Activated CD8-positive, alpha-beta T cell treated with anti-CD3 and anti-CD28 coated beads, Interleukin-2, amount 10 ng/mL, durations not matched to agents 7 days and 5 days (primary cell): ENCODE data around the gene TGFBR1. TPM values are rescaled to one million over a fixed set of nuclear protein-coding genes. Genes with fewer than 3 reads are reported as not detected.
"Not testable (repeated sequence)": the region's sequence is repeated elsewhere in the genome, so short reads cannot be mapped to it uniquely, and the experiment has no call there.

ENCODE experiments used
- ATAC-seq: fragments of 150-1000 bp; cut with Tn5 transposase; one replicate; pipeline ENCODE4 v1.10.0; 2021; ENCODE audit warnings: moderate library complexity
- CTCF ChIA-PET: fragments of 350-600 bp; sonication (Branson Sonifier 250); formaldehyde crosslinking; loops from one replicate; lab custom pipeline; 2021; ENCODE audit warnings: antibody characterized with exemption; lab: Charles Lee
- POLR2A ChIA-PET: fragments of 350-600 bp; sonication (Branson Sonifier 250); formaldehyde crosslinking; loops from one replicate; lab custom pipeline; 2021; ENCODE audit warnings: antibody characterized with exemption; lab: Charles Lee
- DNase-seq: peaks from one replicate; pipeline ENCODE4 v3.0.0-alpha.2; 2020
- H3K27ac Mint-ChIP-seq: one replicate; pipeline ENCODE4 v1.8.0; 2021; ENCODE audit warnings: mild to moderate bottlenecking, mixed read lengths
- H3K27me3 Mint-ChIP-seq: one replicate; pipeline ENCODE4 v1.8.0; 2021; ENCODE audit warnings: low read depth, mixed read lengths
- H3K36me3 Mint-ChIP-seq: one replicate; pipeline ENCODE4 v1.8.0; 2021; ENCODE audit warnings: low read depth, mixed read lengths
- H3K4me1 Mint-ChIP-seq: one replicate; pipeline ENCODE4 v1.8.0; 2021; ENCODE audit warnings: low read depth, mixed read lengths
- H3K4me3 Mint-ChIP-seq: one replicate; pipeline ENCODE4 v1.8.0; 2021; ENCODE audit warnings: mild to moderate bottlenecking, mixed read lengths
- H3K9me3 Mint-ChIP-seq: one replicate; pipeline ENCODE4 v1.8.0; 2022; ENCODE audit warnings: mixed read lengths; ENCODE audit not compliant: insufficient read depth
- total RNA-seq, 2 experiments: library from RNA; stranded (reverse); gene quantifications; one replicate each; pipeline ENCODE4 v1.2.3, GENCODE V29; 2021

Gene TGFBR1
- total RNA-seq, 2 experiments from 2014 or later: 90.1 to 90.9 TPM

GRCh38 chr9:99093492-99093791, 11.5 kb upstream of the TGFBR1 start:
- H3K4me3 Mint-ChIP-seq: peak overlapping the region; percentile 66
- DNase-seq (peak; percentile 83), ATAC-seq (peak; percentile 65)
- no peaks in the 10 kb centered on the region for H3K27me3 Mint-ChIP-seq
- ChIA-PET POLR2A (interaction anchor here (0.7 to 7.9 kb wide), 7 partner anchors 11 to 80 kb away, joined by 3 to 62 read pairs (median 4); partner anchors contain the start of gene TGFBR1), CTCF (interaction anchor here (1.2 to 4.9 kb wide), 9 partner anchors 10 to 93 kb away, joined by 3 to 32 read pairs (median 11); partner anchors contain the start of gene TGFBR1)
- peaks cover 74% of the 10 kb centered on the region for H3K36me3 Mint-ChIP-seq
- H3K9me3 Mint-ChIP-seq: peaks cover 19% of the 10 kb centered on the region
- peak overlapping the region; percentile 98 for H3K27ac Mint-ChIP-seq
- peaks cover 86% of the 10 kb centered on the region for H3K4me1 Mint-ChIP-seq

- DNase-seq (no peak), ATAC-seq (no peak)
- POLR2A ChIA-PET: interaction anchor here (1.5 to 7.9 kb wide), 2 partner anchors 9 to 18 kb away, joined by 3 to 62 read pairs; partner anchors contain the start of gene TGFBR1
- no peak overlapping the region for H3K4me3 Mint-ChIP-seq
- peaks cover 95% of the 10 kb centered on the region for H3K4me1 Mint-ChIP-seq
- peak overlapping the region; percentile 33 for H3K27ac Mint-ChIP-seq
- peaks cover 23% of the 10 kb centered on the region for H3K9me3 Mint-ChIP-seq
- no peaks in the 10 kb centered on the region for H3K27me3 Mint-ChIP-seq
- CTCF ChIA-PET: interaction anchor here (1.0 to 4.9 kb wide), 5 partner anchors 9 to 82 kb away, joined by 3 to 19 read pairs (median 5); no protein-coding TSS in a partner anchor
- peaks cover 77% of the 10 kb centered on the region for H3K36me3 Mint-ChIP-seq
These were observed 9.3 kb upstream of the TGFBR1 start for GRCh38 chr9:99095565-99095964.

- Mint-ChIP-seq H3K36me3 (peaks cover 72% of the 10 kb centered on the region), H3K9me3 (peaks cover 19% of the 10 kb centered on the region), H3K27ac (peak overlapping the region; percentile 30), H3K27me3 (no peaks in the 10 kb centered on the region), H3K4me3 (no peak overlapping the region), H3K4me1 (peaks cover 95% of the 10 kb centered on the region)
- ChIA-PET POLR2A (no interaction called here), CTCF (interaction anchor here (1.0 to 4.9 kb wide), 5 partner anchors 8 to 83 kb away, joined by 3 to 19 read pairs (median 5); no protein-coding TSS in a partner anchor)
- DNase-seq (no peak), ATAC-seq (no peak)
These were observed 8.5 kb upstream of the TGFBR1 start for GRCh38 chr9:99096409-99096808.

- DNase-seq, POLR2A ChIA-PET, CTCF ChIA-PET, ATAC-seq, H3K4me3 Mint-ChIP-seq, H3K27ac Mint-ChIP-seq, H3K27me3 Mint-ChIP-seq: not testable (repeated sequence)
- H3K36me3 Mint-ChIP-seq: peaks cover 46% of the 10 kb centered on the region
- peaks cover 17% of the 10 kb centered on the region for H3K9me3 Mint-ChIP-seq
- H3K4me1 Mint-ChIP-seq: peaks cover 90% of the 10 kb centered on the region
These were observed 4.9 kb upstream of the TGFBR1 start for GRCh38 chr9:99099806-99100585.

GRCh38 chr9:99101271-99101670, 3.6 kb upstream of the TGFBR1 start:
- peaks cover 17% of the 10 kb centered on the region for H3K9me3 Mint-ChIP-seq
- no peak overlapping the region for H3K27ac Mint-ChIP-seq
- H3K27me3 Mint-ChIP-seq: no peaks in the 10 kb centered on the region
- H3K4me1 Mint-ChIP-seq: peaks cover 78% of the 10 kb centered on the region
- H3K4me3 Mint-ChIP-seq: no peak overlapping the region
- DNase-seq: no peak
- ChIA-PET CTCF (interaction anchor here (0.7 to 8.6 kb wide), 6 partner anchors 8 to 103 kb away, joined by 3 to 125 read pairs (median 4); no protein-coding TSS in a partner anchor), POLR2A (interaction anchor here (6.9 kb wide), 1 partner anchor 9 kb away, joined by 62 read pairs; no protein-coding TSS in a partner anchor)
- H3K36me3 Mint-ChIP-seq: peaks cover 42% of the 10 kb centered on the region
- ATAC-seq: no peak

GRCh38 chr9:99101812-99102211, 3.1 kb upstream of the TGFBR1 start:
- no peaks in the 10 kb centered on the region for H3K27me3 Mint-ChIP-seq
- ATAC-seq (no peak), DNase-seq (no peak)
- H3K4me3 Mint-ChIP-seq: no peak overlapping the region
- ChIA-PET CTCF (interaction anchor here (1.1 to 8.6 kb wide), 5 partner anchors 9 to 104 kb away, joined by 3 to 125 read pairs (median 4); no protein-coding TSS in a partner anchor), POLR2A (interaction anchor here (6.9 kb wide), 1 partner anchor 10 kb away, joined by 62 read pairs; no protein-coding TSS in a partner anchor)
- H3K36me3 Mint-ChIP-seq: peaks cover 40% of the 10 kb centered on the region
- peaks cover 17% of the 10 kb centered on the region for H3K9me3 Mint-ChIP-seq
- H3K27ac Mint-ChIP-seq: no peak overlapping the region
- H3K4me1 Mint-ChIP-seq: peaks cover 75% of the 10 kb centered on the region

- Mint-ChIP-seq H3K9me3 (peaks cover 16% of the 10 kb centered on the region), H3K4me3 (peak overlapping the region; percentile 74), H3K27me3 (no peaks in the 10 kb centered on the region), H3K27ac (peak overlapping the region; percentile 12), H3K36me3 (peaks cover 44% of the 10 kb centered on the region), H3K4me1 (peaks cover 75% of the 10 kb centered on the region)
- ATAC-seq (no peak), DNase-seq (no peak)
- ChIA-PET POLR2A (interaction anchor here (0.6 to 6.9 kb wide), 15 partner anchors 11 to 102 kb away, joined by 3 to 62 read pairs (median 5); no protein-coding TSS in a partner anchor), CTCF (interaction anchor here (0.7 to 8.6 kb wide), 19 partner anchors 7 to 131 kb away, joined by 3 to 125 read pairs (median 5); no protein-coding TSS in a partner anchor)
These were observed 1.6 kb upstream of the TGFBR1 start for GRCh38 chr9:99103054-99103895.

GRCh38 chr9:99103901-99104458, 933 bp upstream of the TGFBR1 start:
- POLR2A ChIA-PET: interaction anchor here (0.8 to 6.9 kb wide), 15 partner anchors 9 to 103 kb away, joined by 3 to 62 read pairs (median 5); no protein-coding TSS in a partner anchor
- Mint-ChIP-seq H3K9me3 (peaks cover 9% of the 10 kb centered on the region), H3K4me3 (peak overlapping the region; percentile 74), H3K27ac (peak overlapping the region; percentile 92), H3K4me1 (peaks cover 76% of the 10 kb centered on the region), H3K27me3 (no peaks in the 10 kb centered on the region), H3K36me3 (peaks cover 43% of the 10 kb centered on the region)
- ATAC-seq (no peak), DNase-seq (no peak)
- CTCF ChIA-PET: interaction anchor here (0.9 to 8.6 kb wide), 21 partner anchors 8 to 131 kb away, joined by 3 to 125 read pairs (median 5); no protein-coding TSS in a partner anchor

GRCh38 chr9:99105152-99106043, 485 bp downstream of the TGFBR1 start:
- ChIA-PET CTCF (interaction anchor here (0.7 to 8.6 kb wide), 13 partner anchors 8 to 106 kb away, joined by 3 to 125 read pairs (median 6); no protein-coding TSS in a partner anchor), POLR2A (interaction anchor here (0.7 to 6.9 kb wide), 16 partner anchors 8 to 104 kb away, joined by 3 to 62 read pairs (median 5); no protein-coding TSS in a partner anchor)
- ATAC-seq: peak; percentile 14
- DNase-seq: peak; percentile 51
- Mint-ChIP-seq H3K4me1 (peaks cover 76% of the 10 kb centered on the region), H3K36me3 (peaks cover 46% of the 10 kb centered on the region), H3K27ac (peak overlapping the region; percentile 78), H3K27me3 (no peaks in the 10 kb centered on the region), H3K9me3 (no peaks in the 10 kb centered on the region), H3K4me3 (peak overlapping the region; percentile 89)

GRCh38 chr9:99106044-99106375, 1.1 kb downstream of the TGFBR1 start:
- H3K36me3 Mint-ChIP-seq: peaks cover 47% of the 10 kb centered on the region
- H3K9me3 Mint-ChIP-seq: no peaks in the 10 kb centered on the region
- POLR2A ChIA-PET: interaction anchor here (0.8 to 6.9 kb wide), 7 partner anchors 12 to 105 kb away, joined by 3 to 62 read pairs (median 5); no protein-coding TSS in a partner anchor
- H3K27ac Mint-ChIP-seq: peak overlapping the region; percentile 74
- DNase-seq: no peak
- peak overlapping the region; percentile 89 for H3K4me3 Mint-ChIP-seq
- H3K4me1 Mint-ChIP-seq: peaks cover 75% of the 10 kb centered on the region
- H3K27me3 Mint-ChIP-seq: no peaks in the 10 kb centered on the region
- CTCF ChIA-PET: interaction anchor here (4.0 to 8.6 kb wide), 5 partner anchors 8 to 107 kb away, joined by 21 to 125 read pairs (median 43); no protein-coding TSS in a partner anchor
- no peak for ATAC-seq
